ENCODE results near the gene TP53RK. TPM values are rescaled to one million over a fixed set of nuclear protein-coding genes. Genes with fewer than 3 reads are reported as not detected.

TP53RK gene
- 13.0 TPM for polyA plus RNA-seq (2013, experiment 1 of 2)
- 13.9 TPM for polyA plus RNA-seq (2013, experiment 2 of 2)

- peak within 1 kb of the TSS; percentile 91 for H3K27ac ChIP-seq (ENCODE audit: low read length, poor library complexity, severe bottlenecking)
- H2BK12ac ChIP-seq (ENCODE audit: low read length in 2 of 2), result peak within 1 kb of the TSS in 1 of 2 experiments; percentile 82
- H2BK15ac ChIP-seq (ENCODE audit: low read depth, poor library complexity, severe bottlenecking), result peak within 1 kb of the TSS; percentile 93
- H4K8ac ChIP-seq (ENCODE audit: low read length), result peak within 1 kb of the TSS; percentile 99
- peak within 1 kb of the TSS; percentile 85 for H4K91ac ChIP-seq (ENCODE audit: low read length)
- H3K4me1 ChIP-seq (ENCODE audit: control insufficient read depth, insufficient read depth, low read depth, low read length), result peaks cover 4% of the 10 kb centered on the region
- H3K4me3 ChIP-seq (ENCODE audit: insufficient read depth in 1 of 2, low read depth in 1 of 2, low read length in 2 of 2), result peak within 1 kb of the TSS; percentile 93
- H2AFZ ChIP-seq (ENCODE audit: low read depth, low read length), result no peak within 1 kb of the TSS
- H3K18ac ChIP-seq (ENCODE audit: low read depth in 1 of 2, low read length in 2 of 2), result peak within 1 kb of the TSS; percentile 79 to 98
- H3K9me3 ChIP-seq (ENCODE audit: control insufficient read depth, low read length), result no peaks in the 10 kb centered on the region
- peaks cover 6% of the 10 kb centered on the region for H3K79me1 ChIP-seq (replicated peaks; ENCODE audit: low read length, poor library complexity, severe bottlenecking)
- H2AK5ac ChIP-seq (ENCODE audit: low read length, severe bottlenecking), result peak within 1 kb of the TSS; percentile 72
- peak within 1 kb of the TSS; percentile 88 for H2BK120ac ChIP-seq (ENCODE audit: low read depth, low read length)
- H3K14ac ChIP-seq (ENCODE audit: low read length in 2 of 2), result peak within 1 kb of the TSS; percentile 90 to 97
- H3K27me3 ChIP-seq (ENCODE audit: control insufficient read depth in 1 of 2, insufficient read depth in 1 of 2, low read length in 2 of 2), result no peaks in the 10 kb centered on the region
- H3K4me2 ChIP-seq (ENCODE audit: low read length, poor library complexity, severe bottlenecking), result peak within 1 kb of the TSS; percentile 63
- DNase-seq, result peak; percentile 100
- peak within 1 kb of the TSS; percentile 95 for H3K9ac ChIP-seq (ENCODE audit: low read length)
- peak within 1 kb of the TSS; percentile 10 to 54 for H3K23ac ChIP-seq (ENCODE audit: low read length in 2 of 2)
- H3K4ac ChIP-seq (ENCODE audit: low read depth in 1 of 2, low read length in 2 of 2), result peak within 1 kb of the TSS; percentile 75 to 95
- WGBS, result under 1% methylated on average over 71 of the region's 71 CpGs
- H2BK5ac ChIP-seq (ENCODE audit: low read depth, low read length, poor library complexity, severe bottlenecking), result peak within 1 kb of the TSS; percentile 94
- H3K36me3 ChIP-seq (ENCODE audit: control insufficient read depth in 1 of 2, insufficient read depth in 2 of 2, low read depth in 1 of 2, low read length in 2 of 2), result peaks cover 0 to 22% of the 10 kb centered on the region in 2 experiments
Measured at GRCh38 chr20:46689082-46689753, at the start of gene TP53RK. TP53RK (minus strand) TSS chr20:46689444; CDS start chr20:46689414, 30 bp downstream.

DNA sequence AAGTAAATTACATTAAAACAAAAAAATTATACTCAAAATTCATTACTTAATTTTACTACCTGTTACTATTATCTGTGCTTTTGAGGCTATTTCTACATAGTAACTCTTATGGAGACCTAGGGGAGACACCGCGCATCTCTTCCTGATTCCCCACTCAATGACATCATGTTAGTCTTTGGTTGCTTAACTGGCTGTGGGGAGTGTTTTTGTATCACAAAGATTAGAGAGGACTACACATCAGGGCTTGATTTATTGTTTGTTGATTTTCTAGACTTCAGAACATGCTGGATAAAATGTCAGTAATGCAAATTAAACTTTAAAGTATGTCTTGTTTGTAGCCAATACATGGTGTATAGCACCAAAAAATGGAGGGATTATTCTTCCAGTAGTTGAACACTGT lies 46.2 kb upstream of the TP53RK start:
- Histone ChIP-seq H2BK12ac (ENCODE audit: low read length in 2 of 2) (no peak overlapping the region), H2BK15ac (ENCODE audit: low read depth, poor library complexity, severe bottlenecking) (no peak overlapping the region), H3K14ac (ENCODE audit: low read length in 2 of 2) (no peak overlapping the region), H3K23ac (ENCODE audit: low read length in 2 of 2) (no peak overlapping the region), H3K4ac (ENCODE audit: low read depth in 1 of 2, low read length in 2 of 2) (no peak overlapping the region), H3K36me3 (ENCODE audit: control insufficient read depth in 1 of 2, insufficient read depth in 2 of 2, low read depth in 1 of 2, low read length in 2 of 2) (peaks cover 14 to 53% of the 10 kb centered on the region in 2 experiments), H3K4me1 (ENCODE audit: control insufficient read depth, insufficient read depth, low read depth, low read length) (no peaks in the 10 kb centered on the region), H2BK120ac (ENCODE audit: low read depth, low read length) (no peak overlapping the region), H4K8ac (ENCODE audit: low read length) (no peak overlapping the region), H3K9me3 (ENCODE audit: control insufficient read depth, low read length) (no peaks in the 10 kb centered on the region), H3K4me2 (ENCODE audit: low read length, poor library complexity, severe bottlenecking) (no peak overlapping the region), H3K9ac (ENCODE audit: low read length) (no peak overlapping the region), H3K18ac (ENCODE audit: low read depth in 1 of 2, low read length in 2 of 2) (no peak overlapping the region), H4K91ac (ENCODE audit: low read length) (no peak overlapping the region), H2BK5ac (ENCODE audit: low read depth, low read length, poor library complexity, severe bottlenecking) (no peak overlapping the region), H2AK5ac (ENCODE audit: low read length, severe bottlenecking) (no peak overlapping the region), H3K27me3 (ENCODE audit: control insufficient read depth in 1 of 2, insufficient read depth in 1 of 2, low read length in 2 of 2) (peaks cover 2 to 10% of the 10 kb centered on the region in 2 experiments), H3K4me3 (ENCODE audit: insufficient read depth in 1 of 2, low read depth in 1 of 2, low read length in 2 of 2) (no peak overlapping the region), H3K27ac (ENCODE audit: low read length, poor library complexity, severe bottlenecking) (no peak overlapping the region), H3K79me1 (replicated peaks; ENCODE audit: low read length, poor library complexity, severe bottlenecking) (no peaks in the 10 kb centered on the region), H2AFZ (ENCODE audit: low read depth, low read length) (no peak overlapping the region)
- DNase-seq, result peak; percentile 16
- 100% methylated on average over 2 of the region's 2 CpGs for WGBS

- Histone ChIP-seq H2BK12ac (ENCODE audit: low read length in 2 of 2) (no peak overlapping the region), H3K4ac (ENCODE audit: low read depth in 1 of 2, low read length in 2 of 2) (no peak overlapping the region), H3K9ac (ENCODE audit: low read length) (no peak overlapping the region), H2AK5ac (ENCODE audit: low read length, severe bottlenecking) (no peak overlapping the region), H3K27ac (ENCODE audit: low read length, poor library complexity, severe bottlenecking) (no peak overlapping the region), H3K23ac (ENCODE audit: low read length in 2 of 2) (no peak overlapping the region), H4K91ac (ENCODE audit: low read length) (no peak overlapping the region), H3K4me3 (ENCODE audit: insufficient read depth in 1 of 2, low read depth in 1 of 2, low read length in 2 of 2) (no peak overlapping the region), H2BK15ac (ENCODE audit: low read depth, poor library complexity, severe bottlenecking) (no peak overlapping the region), H3K4me1 (ENCODE audit: control insufficient read depth, insufficient read depth, low read depth, low read length) (no peaks in the 10 kb centered on the region), H3K4me2 (ENCODE audit: low read length, poor library complexity, severe bottlenecking) (no peak overlapping the region), H3K79me1 (replicated peaks; ENCODE audit: low read length, poor library complexity, severe bottlenecking) (no peaks in the 10 kb centered on the region), H3K9me3 (ENCODE audit: control insufficient read depth, low read length) (no peaks in the 10 kb centered on the region), H4K8ac (ENCODE audit: low read length) (no peak overlapping the region), H3K36me3 (ENCODE audit: control insufficient read depth in 1 of 2, insufficient read depth in 2 of 2, low read depth in 1 of 2, low read length in 2 of 2) (peaks cover 19 to 80% of the 10 kb centered on the region in 2 experiments), H2BK120ac (ENCODE audit: low read depth, low read length) (no peak overlapping the region), H3K27me3 (ENCODE audit: control insufficient read depth in 1 of 2, insufficient read depth in 1 of 2, low read length in 2 of 2) (no peaks in the 10 kb centered on the region), H2BK5ac (ENCODE audit: low read depth, low read length, poor library complexity, severe bottlenecking) (no peak overlapping the region), H2AFZ (ENCODE audit: low read depth, low read length) (no peak overlapping the region), H3K14ac (ENCODE audit: low read length in 2 of 2) (no peak overlapping the region), H3K18ac (ENCODE audit: low read depth in 1 of 2, low read length in 2 of 2) (no peak overlapping the region)
- WGBS, result 77% methylated on average over 4 of the region's 4 CpGs
- DNase-seq, result no peak
Measured at GRCh38 chr20:46731770-46732169, 42.5 kb upstream of the TP53RK start.

- Histone ChIP-seq H3K79me1 (replicated peaks; ENCODE audit: low read length, poor library complexity, severe bottlenecking) (no peaks in the 10 kb centered on the region), H2AFZ (ENCODE audit: low read depth, low read length) (no peak overlapping the region), H3K27me3 (ENCODE audit: control insufficient read depth in 1 of 2, insufficient read depth in 1 of 2, low read length in 2 of 2) (no peaks in the 10 kb centered on the region), H2AK5ac (ENCODE audit: low read length, severe bottlenecking) (no peak overlapping the region), H3K4me2 (ENCODE audit: low read length, poor library complexity, severe bottlenecking) (no peak overlapping the region), H2BK15ac (ENCODE audit: low read depth, poor library complexity, severe bottlenecking) (no peak overlapping the region), H4K91ac (ENCODE audit: low read length) (no peak overlapping the region), H3K14ac (ENCODE audit: low read length in 2 of 2) (no peak overlapping the region), H3K9me3 (ENCODE audit: control insufficient read depth, low read length) (peaks cover 12% of the 10 kb centered on the region), H3K18ac (ENCODE audit: low read depth in 1 of 2, low read length in 2 of 2) (no peak overlapping the region), H3K4me3 (ENCODE audit: insufficient read depth in 1 of 2, low read depth in 1 of 2, low read length in 2 of 2) (no peak overlapping the region), H2BK120ac (ENCODE audit: low read depth, low read length) (no peak overlapping the region), H4K8ac (ENCODE audit: low read length) (no peak overlapping the region), H3K4me1 (ENCODE audit: control insufficient read depth, insufficient read depth, low read depth, low read length) (no peaks in the 10 kb centered on the region), H2BK5ac (ENCODE audit: low read depth, low read length, poor library complexity, severe bottlenecking) (no peak overlapping the region), H3K23ac (ENCODE audit: low read length in 2 of 2) (no peak overlapping the region), H3K27ac (ENCODE audit: low read length, poor library complexity, severe bottlenecking) (no peak overlapping the region), H2BK12ac (ENCODE audit: low read length in 2 of 2) (peak overlapping the region in 1 of 2 experiments; percentile 45), H3K9ac (ENCODE audit: low read length) (no peak overlapping the region), H3K4ac (ENCODE audit: low read depth in 1 of 2, low read length in 2 of 2) (no peak overlapping the region), H3K36me3 (ENCODE audit: control insufficient read depth in 1 of 2, insufficient read depth in 2 of 2, low read depth in 1 of 2, low read length in 2 of 2) (peaks cover 19 to 74% of the 10 kb centered on the region in 2 experiments)
- no peak for DNase-seq
- 97% methylated on average over 27 of the region's 27 CpGs for WGBS
Measured at GRCh38 chr20:46725186-46726165, 36.2 kb upstream of the TP53RK start.
